GM19240 (cell line): Measurements from ENCODE around the gene CHD8.
"Not testable (repeated sequence)": the region's sequence is repeated elsewhere in the genome, so short reads cannot be mapped to it uniquely, and the experiment has no call there.

Experiments used
- DNase-seq: peaks from one replicate; pipeline ENCODE4 v3.0.0; 2011; ENCODE audit warnings: low spot score; ENCODE audit not compliant: insufficient read length

The CHD8 gene

GRCh38 chr14:21373980-21374379, 81.9 kb downstream of the CHD8 start:
- no peak for DNase-seq

DNA sequence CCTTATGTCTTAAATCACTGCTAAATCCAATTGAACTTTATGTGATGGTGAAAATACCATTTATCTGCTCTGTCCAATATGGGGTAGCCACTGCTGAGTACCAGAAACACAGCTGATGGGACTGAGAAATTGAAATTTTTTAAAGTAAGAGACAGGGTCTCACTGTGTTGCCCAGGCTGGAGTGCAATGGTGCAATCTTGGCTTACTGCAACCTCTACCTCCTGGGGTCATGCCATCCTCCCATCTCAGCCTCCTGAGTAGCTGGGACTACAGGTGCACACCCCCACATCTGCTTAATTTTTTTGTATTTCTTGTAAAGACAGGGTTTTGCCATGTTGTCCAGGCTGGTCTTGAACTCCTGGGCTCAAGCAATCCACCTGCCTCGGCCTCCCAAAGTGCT, 83.1 kb downstream of the CHD8 start:
- not testable (repeated sequence) for DNase-seq

GRCh38 chr14:21369949-21370679, 85.8 kb downstream of the CHD8 start:
- no peak for DNase-seq

DNA sequence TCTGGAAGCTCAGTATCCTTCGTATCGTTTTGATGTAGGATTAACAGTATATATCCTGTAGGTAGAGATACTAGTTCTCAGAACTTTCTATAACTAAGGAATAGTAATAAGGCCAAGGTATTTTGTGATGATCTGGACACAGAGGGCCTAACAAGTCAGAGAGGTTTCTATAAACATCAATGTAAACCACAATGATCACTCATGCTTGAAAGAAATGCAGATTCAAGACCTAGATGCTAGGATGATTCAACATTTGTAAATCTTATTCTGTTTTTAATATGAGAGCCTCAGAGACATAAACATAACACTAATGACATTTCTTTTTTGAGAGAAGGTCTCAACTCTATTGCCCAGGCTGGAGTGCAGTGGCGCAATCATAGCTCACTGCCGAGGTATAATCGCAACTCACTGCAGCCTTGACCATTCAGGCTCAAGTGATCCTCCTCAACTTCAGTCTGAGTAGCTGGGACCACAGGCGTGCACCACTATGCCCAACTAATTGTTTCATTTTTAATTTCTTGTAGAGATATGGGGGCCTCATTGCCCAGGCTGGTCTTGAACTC, 88.3 kb downstream of the CHD8 start:
- no peak for DNase-seq

DNA sequence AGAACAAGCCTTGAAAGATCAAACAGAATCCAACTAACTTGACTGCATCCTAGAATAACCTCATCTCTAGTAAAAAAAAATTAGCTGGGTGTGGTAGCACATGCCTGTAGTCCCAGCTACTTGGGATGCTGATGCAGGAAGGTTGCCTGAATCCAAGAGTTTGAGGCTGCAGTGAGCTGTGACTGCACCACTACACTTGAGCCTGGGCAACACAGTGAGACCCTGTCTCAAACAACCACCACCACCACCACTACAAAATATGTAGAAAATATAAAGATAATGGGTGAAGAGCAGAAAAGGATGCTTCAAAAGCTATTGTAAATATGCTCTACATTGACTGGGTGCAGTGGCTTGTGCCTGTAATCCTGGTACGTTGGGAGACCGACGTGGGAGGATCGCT, 99.4 kb downstream of the CHD8 start:
- DNase-seq, result no peak

DNA sequence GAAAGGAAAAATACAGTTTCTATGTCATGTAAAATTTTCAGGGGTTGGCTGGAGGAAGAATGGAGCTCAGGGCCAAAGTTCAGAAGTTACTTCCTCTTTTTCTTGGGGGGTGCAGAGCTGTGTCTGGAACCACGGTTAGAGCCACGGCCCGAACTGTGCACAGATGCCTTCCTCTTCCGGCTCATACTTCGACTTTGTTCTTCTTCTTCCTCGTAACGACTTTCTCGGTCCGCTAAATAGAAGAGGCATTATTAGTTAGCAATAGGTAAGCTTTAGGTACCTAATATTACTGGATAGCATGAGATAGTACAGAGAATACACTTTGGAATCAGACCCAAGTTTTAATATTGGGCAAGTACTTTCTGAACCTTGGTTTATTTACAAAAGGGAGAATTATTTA, 103.3 kb downstream of the CHD8 start:
- peak; percentile 29 for DNase-seq

DNA sequence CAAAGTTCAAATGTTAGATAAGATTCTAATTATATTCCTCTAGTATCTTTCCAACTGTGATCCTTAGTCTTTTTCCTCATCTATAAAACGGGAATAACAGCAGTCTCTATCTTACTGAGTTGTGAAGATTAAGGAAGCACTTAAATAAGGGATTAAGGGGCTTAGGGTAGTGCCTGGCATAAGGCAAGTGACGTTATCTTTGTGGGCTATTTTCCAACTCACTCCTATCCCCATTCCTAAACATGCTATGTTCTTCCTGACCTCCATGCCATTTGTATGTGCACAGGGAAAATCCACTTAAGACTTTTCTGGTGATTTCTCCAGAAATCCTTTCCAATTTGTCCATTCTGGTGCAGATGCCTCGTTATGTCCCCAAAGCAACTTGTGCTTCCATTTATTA, 105.4 kb downstream of the CHD8 start:
- DNase-seq, result no peak

DNA sequence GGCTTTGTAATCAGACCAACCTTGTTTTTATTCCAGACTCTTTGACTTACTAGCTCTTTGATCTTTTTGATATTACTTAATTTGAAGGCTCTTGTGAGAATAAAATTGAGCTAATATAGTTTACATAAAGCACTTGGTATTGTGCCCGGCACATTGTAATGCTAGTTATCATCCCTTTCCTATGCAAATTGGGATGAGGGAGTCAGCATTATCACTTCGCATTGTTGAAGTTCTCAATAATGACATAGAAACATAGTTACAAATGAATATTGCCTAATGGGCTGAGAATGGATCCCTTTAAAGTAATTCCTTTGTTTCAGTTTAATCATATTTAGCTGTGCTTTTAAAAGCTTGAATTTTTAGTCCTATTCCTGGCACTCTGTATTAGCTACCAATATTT, 108.7 kb downstream of the CHD8 start:
- DNase-seq, result no peak

DNA sequence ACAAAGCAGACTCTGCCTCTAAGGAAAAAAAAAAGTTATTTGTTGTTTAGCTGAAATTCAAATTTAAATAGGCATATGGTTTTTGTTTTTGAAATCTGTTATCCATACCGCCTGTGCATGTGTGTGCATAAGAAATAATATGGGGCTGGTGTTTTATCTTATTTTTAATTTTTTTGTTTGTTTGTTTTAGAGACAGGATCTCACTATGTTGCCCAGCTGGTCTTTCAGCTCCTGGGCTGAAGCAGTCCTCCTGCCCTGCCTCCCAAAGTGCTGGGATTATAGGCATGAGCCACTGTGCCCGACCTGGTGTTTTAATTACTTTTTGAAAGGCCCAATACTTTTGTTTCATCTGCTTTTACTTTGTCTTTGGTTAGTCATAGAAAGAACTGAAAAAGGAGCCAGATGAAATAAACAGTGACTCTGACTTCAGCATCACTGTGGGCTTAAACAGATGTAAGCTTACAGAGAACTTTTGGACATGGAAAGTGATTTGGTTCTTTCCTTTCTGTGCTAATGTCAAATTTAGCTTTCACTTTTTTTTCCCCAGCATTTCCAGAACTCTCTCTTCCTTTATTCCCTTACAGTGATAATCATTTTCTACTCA, 109.3 kb downstream of the CHD8 start:
- no peak for DNase-seq

DNA sequence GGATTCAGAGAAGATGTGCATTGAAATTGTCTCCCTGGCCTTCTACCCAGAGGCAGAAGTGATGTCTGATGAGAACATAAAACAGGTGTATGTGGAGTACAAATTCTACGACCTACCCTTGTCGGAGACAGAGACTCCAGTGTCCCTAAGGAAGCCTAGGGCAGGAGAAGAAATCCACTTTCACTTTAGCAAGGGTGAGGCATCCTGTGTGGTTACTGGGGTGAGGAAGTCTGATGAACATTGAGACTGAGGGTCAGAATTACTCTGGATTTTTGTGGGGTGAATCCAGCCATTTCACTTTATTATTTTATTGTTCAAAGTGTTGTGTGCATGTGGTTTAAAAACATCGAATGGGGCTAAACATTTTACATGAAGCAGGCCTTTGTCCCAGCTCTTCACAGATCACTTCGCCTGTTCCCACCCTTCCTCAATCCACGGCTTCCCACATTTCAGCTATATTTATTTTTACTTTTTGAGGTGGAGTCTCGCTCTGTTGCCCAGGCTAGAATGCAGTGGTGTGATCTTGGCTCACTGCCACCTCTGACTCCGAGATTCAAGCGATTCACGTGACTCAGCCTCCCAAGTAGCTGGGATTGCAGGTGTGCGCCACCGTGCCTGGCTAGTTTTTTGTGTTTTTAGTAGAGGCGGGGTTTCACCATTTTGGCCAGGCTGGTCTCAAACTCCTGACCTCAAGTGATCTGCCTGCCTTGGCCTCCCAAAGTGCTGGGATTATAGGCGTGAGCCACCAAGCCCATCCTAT, 112.7 kb downstream of the CHD8 start:
- no peak for DNase-seq
